ENCODE results near the gene PSMC3. TPM values are rescaled to one million over a fixed set of nuclear protein-coding genes. Genes with fewer than 3 reads are reported as not detected.

PSMC3 gene
- total RNA-seq, 1 experiment from 2014 or later = 179 TPM

- Mint-ChIP-seq H3K4me1 (0 out of 4 replicates have a peak, but pooled peaks cover 0 to 3% of the 10 kb centered on the region in 2 experiments), H3K36me3 (ENCODE audit: insufficient read depth in 1 of 3, low read depth in 3 of 3) (no peaks in the 10 kb centered on the region), H3K9me3 (no peaks in the 10 kb centered on the region; a peak in 1 of 5 replicates), H3K27me3 (ENCODE audit: low read depth) (no peaks in the 10 kb centered on the region), H3K27ac (0 out of 7 replicates have a peak overlapping the region, but pooled peaks of 1 of the 3 experiments have one; percentile 21), H3K4me3 (no peak overlapping the region)
- H3K27me3 ChIP-seq (ENCODE audit: insufficient read depth, low read length) = no peaks in the 10 kb centered on the region
- no peak overlapping the region for H3K18ac ChIP-seq (ENCODE audit: insufficient read length, low read depth, low read length)
- DNase-seq = no peak
- no peak overlapping the region for H3K14ac ChIP-seq (ENCODE audit: insufficient read depth, low read length)
- no peak overlapping the region for H2BK120ac ChIP-seq (ENCODE audit: low read depth, low read length, poor library complexity, severe bottlenecking)
- no peak overlapping the region for H4K5ac ChIP-seq (ENCODE audit: insufficient read length, low read depth, low read length)
- no peak overlapping the region for H2AK5ac ChIP-seq (ENCODE audit: insufficient read length, low read length)
- no peak overlapping the region for H2BK5ac ChIP-seq (ENCODE audit: insufficient read length, low read length)
- TF ChIP-seq, protein P1, sequence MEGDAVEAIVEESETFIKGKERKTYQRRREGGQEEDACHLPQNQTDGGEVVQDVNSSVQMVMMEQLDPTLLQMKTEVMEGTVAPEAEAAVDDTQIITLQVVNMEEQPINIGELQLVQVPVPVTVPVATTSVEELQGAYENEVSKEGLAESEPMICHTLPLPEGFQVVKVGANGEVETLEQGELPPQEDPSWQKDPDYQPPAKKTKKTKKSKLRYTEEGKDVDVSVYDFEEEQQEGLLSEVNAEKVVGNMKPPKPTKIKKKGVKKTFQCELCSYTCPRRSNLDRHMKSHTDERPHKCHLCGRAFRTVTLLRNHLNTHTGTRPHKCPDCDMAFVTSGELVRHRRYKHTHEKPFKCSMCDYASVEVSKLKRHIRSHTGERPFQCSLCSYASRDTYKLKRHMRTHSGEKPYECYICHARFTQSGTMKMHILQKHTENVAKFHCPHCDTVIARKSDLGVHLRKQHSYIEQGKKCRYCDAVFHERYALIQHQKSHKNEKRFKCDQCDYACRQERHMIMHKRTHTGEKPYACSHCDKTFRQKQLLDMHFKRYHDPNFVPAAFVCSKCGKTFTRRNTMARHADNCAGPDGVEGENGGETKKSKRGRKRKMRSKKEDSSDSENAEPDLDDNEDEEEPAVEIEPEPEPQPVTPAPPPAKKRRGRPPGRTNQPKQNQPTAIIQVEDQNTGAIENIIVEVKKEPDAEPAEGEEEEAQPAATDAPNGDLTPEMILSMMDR (conservative IDR thresholded peaks at IDR 0.05) = no peak
- no peak overlapping the region for H3K4me2 ChIP-seq (ENCODE audit: insufficient read depth, insufficient read length, low read length)
- H3K9ac ChIP-seq (ENCODE audit: extremely low read depth, insufficient read length, low read length) = no peak overlapping the region
- no peak overlapping the region for H2BK15ac ChIP-seq (ENCODE audit: low read depth, low read length)
- H3K4ac ChIP-seq (ENCODE audit: low read depth, low read length) = no peak overlapping the region
- H3K23ac ChIP-seq (ENCODE audit: insufficient read length, low read depth, low read length) = no peak overlapping the region
- no peak overlapping the region for H3K27ac ChIP-seq (ENCODE audit: insufficient read length, low read depth, low read length)
- no peak overlapping the region for H2BK12ac ChIP-seq (ENCODE audit: insufficient read length, low read depth, low read length)
- no peak overlapping the region for H3K56ac ChIP-seq (ENCODE audit: insufficient read length, low read depth, low read length)
- no peaks in the 10 kb centered on the region for H4K20me1 ChIP-seq (ENCODE audit: control insufficient read depth, insufficient read depth, insufficient read length)
- no peaks in the 10 kb centered on the region for H3K79me2 ChIP-seq (ENCODE audit: insufficient read depth, low read length)
- no CpG with 5 or more reads among the region's 16 CpGs for WGBS (ENCODE audit: extremely low coverage, insufficient read length, low lambda C conversion rate)
- H3K9me3 ChIP-seq (ENCODE audit: control insufficient read depth, low read depth, low read length) = no peaks in the 10 kb centered on the region
- no peaks in the 10 kb centered on the region for H3K23me2 ChIP-seq (ENCODE audit: insufficient read length, low read depth, low read length, poor library complexity, severe bottlenecking)
- H2AFZ ChIP-seq (ENCODE audit: low read length) = no peak overlapping the region
- no peak overlapping the region for H4K8ac ChIP-seq (replicated peaks; ENCODE audit: insufficient read length, low read depth, low read length)
- H3T11ph ChIP-seq (ENCODE audit: low read length) = no peak overlapping the region
- no peaks in the 10 kb centered on the region for H3K79me1 ChIP-seq (ENCODE audit: insufficient read depth, low read depth, low read length, poor library complexity, severe bottlenecking)
- no peaks in the 10 kb centered on the region for H3K4me1 ChIP-seq (ENCODE audit: insufficient read depth, low read length)
- no peak overlapping the region for H4K91ac ChIP-seq (ENCODE audit: insufficient read length, low read depth, low read length)
- H2BK20ac ChIP-seq (ENCODE audit: low read depth, low read length, poor library complexity, severe bottlenecking) = no peak overlapping the region
Observed at GRCh38 chr11:47391711-47392432, 34.4 kb downstream of the PSMC3 start.
